ENCODE results near the gene ZNF157. TPM values are rescaled to one million over a fixed set of nuclear protein-coding genes. Genes with fewer than 3 reads are reported as not detected.
"Not testable (repeated sequence)": the region's sequence is repeated elsewhere in the genome, so short reads cannot be mapped to it uniquely, and the experiment has no call there.

The ZNF157 gene
- total RNA-seq, 1 donor: not detected

- H3K4me3 ChIP-seq (ENCODE audit: low read depth, low read length): no peak overlapping the region
- TF ChIP-seq CTCF (IDR thresholded peaks at IDR 0.05; ENCODE audit: insufficient read depth, low read length): no peak
- DNase-seq (ENCODE audit: low read depth): no peak
Observed at GRCh38 chrX:47358387-47359065, 11.9 kb upstream of the ZNF157 start.

GRCh38 chrX:47360423-47361179 lies 9.8 kb upstream of the ZNF157 start:
- TF ChIP-seq CTCF (IDR thresholded peaks at IDR 0.05; ENCODE audit: insufficient read depth, low read length): no peak
- no peak overlapping the region for H3K4me3 ChIP-seq (ENCODE audit: low read depth, low read length)
- no peak for DNase-seq (ENCODE audit: low read depth)

GRCh38 chrX:47361538-47362511 lies 8.6 kb upstream of the ZNF157 start:
- peak overlapping the region; percentile 48 for H3K4me3 ChIP-seq (ENCODE audit: low read depth, low read length)
- peak; percentile 89 for DNase-seq (ENCODE audit: low read depth)
- no peak for TF ChIP-seq CTCF (IDR thresholded peaks at IDR 0.05; ENCODE audit: insufficient read depth, low read length)

- peak; percentile 61 for DNase-seq (ENCODE audit: low read depth)
- TF ChIP-seq CTCF (IDR thresholded peaks at IDR 0.05; ENCODE audit: insufficient read depth, low read length): no peak
Observed at GRCh38 chrX:47366041-47366722, 4.2 kb upstream of the ZNF157 start.

GRCh38 chrX:47373198-47373597 lies 2.8 kb downstream of the ZNF157 start:
- H3K4me3 ChIP-seq (ENCODE audit: low read depth, low read length): no peak overlapping the region
- DNase-seq (ENCODE audit: low read depth): no peak
- TF ChIP-seq CTCF (IDR thresholded peaks at IDR 0.05; ENCODE audit: insufficient read depth, low read length): no peak

More at GRCh38 chrX:47366041-47366722, 4.2 kb upstream of the ZNF157 start:
- peak overlapping the region; percentile 57 for H3K4me3 ChIP-seq (ENCODE audit: low read depth, low read length)

- H3K4me3 ChIP-seq (ENCODE audit: low read depth, low read length): no peak overlapping the region
- no peak for TF ChIP-seq CTCF (IDR thresholded peaks at IDR 0.05; ENCODE audit: insufficient read depth, low read length)
- no peak for DNase-seq (ENCODE audit: low read depth)
Observed at GRCh38 chrX:47380268-47380667, 9.9 kb downstream of the ZNF157 start.

GRCh38 chrX:47380837-47381236 lies 10.5 kb downstream of the ZNF157 start:
- H3K4me3 ChIP-seq (ENCODE audit: low read depth, low read length); DNase-seq (ENCODE audit: low read depth): not testable (repeated sequence)

Measured in fibroblast of the aortic adventitia (primary cell).